ENCODE results near the gene LRSAM1. TPM values are rescaled to one million over a fixed set of nuclear protein-coding genes. Genes with fewer than 3 reads are reported as not detected.

The LRSAM1 gene
- total RNA-seq, 2 experiments from 2014 or later = 20.8 to 32.2 TPM

DNA sequence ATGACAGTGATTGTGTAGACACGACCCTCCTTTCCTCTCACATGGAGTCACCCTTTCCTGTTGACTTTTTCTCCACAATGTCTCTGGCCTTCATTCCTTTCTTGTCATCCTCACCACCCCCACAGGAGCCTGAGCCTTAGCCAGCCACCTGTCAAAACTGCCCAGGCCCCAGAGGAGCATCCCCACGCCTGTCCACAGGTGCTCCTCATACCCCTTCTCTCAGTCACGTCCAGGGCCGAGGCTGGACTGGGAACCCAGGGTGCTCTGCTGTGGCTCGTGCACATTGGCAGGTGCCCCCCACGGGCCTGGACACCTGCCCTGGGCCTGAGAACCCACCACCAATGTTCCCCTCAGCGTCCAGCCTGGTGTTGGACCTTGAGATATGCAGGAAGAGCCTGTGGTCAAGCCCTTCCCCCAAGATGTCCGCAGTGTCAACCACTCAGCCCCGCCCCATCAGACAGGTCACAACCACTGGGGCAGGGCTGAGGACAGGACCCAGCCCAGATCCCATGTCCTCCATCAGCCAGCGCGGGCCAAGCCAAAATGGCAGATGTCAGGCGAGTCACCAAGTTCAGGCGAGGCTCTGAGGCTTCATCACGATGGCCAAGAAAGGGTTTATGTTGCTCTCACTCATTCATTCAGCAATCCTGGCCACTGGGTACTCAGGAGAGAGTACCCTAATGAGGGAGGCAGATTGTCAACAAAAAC lies 95.0 kb downstream of the LRSAM1 start:
- H3K79me2 ChIP-seq (ENCODE audit: insufficient read depth, low read depth, low read length) = no peaks in the 10 kb centered on the region
- no peak overlapping the region for H3K4me3 ChIP-seq (ENCODE audit: low read depth, low read length, poor library complexity, severe bottlenecking)
- no peaks in the 10 kb centered on the region for H3K36me3 ChIP-seq (ENCODE audit: insufficient read depth, low read length)
- no peaks in the 10 kb centered on the region for H3K4me1 ChIP-seq (ENCODE audit: insufficient read depth, low read length, poor library complexity, severe bottlenecking)
- H3K4me2 ChIP-seq (ENCODE audit: low read length) = no peak overlapping the region
- intact Hi-C loops (cut with micrococcal nuclease; ENCODE audit: unreplicated experiment) = no loop called here
- CTCF ChIA-PET (ENCODE audit: unreplicated experiment) = no interaction called here
- no peaks in the 10 kb centered on the region for H3K9me3 ChIP-seq (ENCODE audit: low read length)
- no TSS peak for BruUV-seq (replicated peaks)
- POLR2A ChIA-PET = no interaction called here
- TF ChIP-seq, protein P1, sequence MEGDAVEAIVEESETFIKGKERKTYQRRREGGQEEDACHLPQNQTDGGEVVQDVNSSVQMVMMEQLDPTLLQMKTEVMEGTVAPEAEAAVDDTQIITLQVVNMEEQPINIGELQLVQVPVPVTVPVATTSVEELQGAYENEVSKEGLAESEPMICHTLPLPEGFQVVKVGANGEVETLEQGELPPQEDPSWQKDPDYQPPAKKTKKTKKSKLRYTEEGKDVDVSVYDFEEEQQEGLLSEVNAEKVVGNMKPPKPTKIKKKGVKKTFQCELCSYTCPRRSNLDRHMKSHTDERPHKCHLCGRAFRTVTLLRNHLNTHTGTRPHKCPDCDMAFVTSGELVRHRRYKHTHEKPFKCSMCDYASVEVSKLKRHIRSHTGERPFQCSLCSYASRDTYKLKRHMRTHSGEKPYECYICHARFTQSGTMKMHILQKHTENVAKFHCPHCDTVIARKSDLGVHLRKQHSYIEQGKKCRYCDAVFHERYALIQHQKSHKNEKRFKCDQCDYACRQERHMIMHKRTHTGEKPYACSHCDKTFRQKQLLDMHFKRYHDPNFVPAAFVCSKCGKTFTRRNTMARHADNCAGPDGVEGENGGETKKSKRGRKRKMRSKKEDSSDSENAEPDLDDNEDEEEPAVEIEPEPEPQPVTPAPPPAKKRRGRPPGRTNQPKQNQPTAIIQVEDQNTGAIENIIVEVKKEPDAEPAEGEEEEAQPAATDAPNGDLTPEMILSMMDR (conservative IDR thresholded peaks at IDR 0.05; ENCODE audit: low read length) = no peak
- TF ChIP-seq EZH2phosphoT487 (IDR thresholded peaks at IDR 0.05; ENCODE audit: borderline replicate concordance, low read depth, low read length) = no peak
- no peak overlapping the region for H2AFZ ChIP-seq (ENCODE audit: low read length)
- DNase-seq (ENCODE audit: low spot score) = no peak
- H3K9me2 ChIP-seq (ENCODE audit: insufficient read depth, low read length) = no peaks in the 10 kb centered on the region
- H3K27ac ChIP-seq (ENCODE audit: low read depth, low read length, poor library complexity, severe bottlenecking) = no peak overlapping the region
- no peaks in the 10 kb centered on the region for H4K20me1 ChIP-seq (ENCODE audit: insufficient read depth, low read length)

- Histone ChIP-seq H4K20me1 (ENCODE audit: insufficient read depth, low read length) (no peaks in the 10 kb centered on the region), H3K36me3 (ENCODE audit: insufficient read depth, low read length) (no peaks in the 10 kb centered on the region), H3K9me2 (ENCODE audit: insufficient read depth, low read length) (no peaks in the 10 kb centered on the region), H3K4me2 (ENCODE audit: low read length) (no peak overlapping the region), H3K4me1 (ENCODE audit: insufficient read depth, low read length, poor library complexity, severe bottlenecking) (no peaks in the 10 kb centered on the region), H3K27ac (ENCODE audit: low read depth, low read length, poor library complexity, severe bottlenecking) (no peak overlapping the region), H3K79me2 (ENCODE audit: insufficient read depth, low read depth, low read length) (no peaks in the 10 kb centered on the region), H3K9me3 (ENCODE audit: low read length) (no peaks in the 10 kb centered on the region), H3K4me3 (ENCODE audit: low read depth, low read length, poor library complexity, severe bottlenecking) (no peak overlapping the region), H2AFZ (ENCODE audit: low read length) (no peak overlapping the region)
- BruUV-seq (replicated peaks) = no TSS peak
- no peak for TF ChIP-seq EZH2phosphoT487 (IDR thresholded peaks at IDR 0.05; ENCODE audit: borderline replicate concordance, low read depth, low read length)
- TF ChIP-seq, protein P1 (conservative IDR thresholded peaks at IDR 0.05; ENCODE audit: low read length) = no peak
- ChIA-PET CTCF (ENCODE audit: unreplicated experiment) (no interaction called here), POLR2A (interaction anchor here (0.6 kb wide), 1 partner anchor 205 kb away, joined by 3 read pairs; no protein-coding TSS in a partner anchor)
- no peak for DNase-seq (ENCODE audit: low spot score)
- intact Hi-C loops (cut with micrococcal nuclease; ENCODE audit: unreplicated experiment) = no loop called here
These were observed 97.1 kb downstream of the LRSAM1 start for GRCh38 chr9:127548352-127548881.

GRCh38 chr9:127549218-127549617 lies 97.9 kb downstream of the LRSAM1 start:
- intact Hi-C loops (cut with micrococcal nuclease; ENCODE audit: unreplicated experiment) = no loop called here
- no peak overlapping the region for H3K27ac ChIP-seq (ENCODE audit: low read depth, low read length, poor library complexity, severe bottlenecking)
- no peaks in the 10 kb centered on the region for H3K36me3 ChIP-seq (ENCODE audit: insufficient read depth, low read length)
- no peak overlapping the region for H2AFZ ChIP-seq (ENCODE audit: low read length)
- no peaks in the 10 kb centered on the region for H4K20me1 ChIP-seq (ENCODE audit: insufficient read depth, low read length)
- ChIA-PET CTCF (ENCODE audit: unreplicated experiment) (no interaction called here), POLR2A (no interaction called here)
- H3K4me1 ChIP-seq (ENCODE audit: insufficient read depth, low read length, poor library complexity, severe bottlenecking) = no peaks in the 10 kb centered on the region
- no peak for TF ChIP-seq EZH2phosphoT487 (IDR thresholded peaks at IDR 0.05; ENCODE audit: borderline replicate concordance, low read depth, low read length)
- TF ChIP-seq, protein P1 (conservative IDR thresholded peaks at IDR 0.05; ENCODE audit: low read length) = no peak
- H3K9me3 ChIP-seq (ENCODE audit: low read length) = no peaks in the 10 kb centered on the region
- H3K4me2 ChIP-seq (ENCODE audit: low read length) = no peak overlapping the region
- no peaks in the 10 kb centered on the region for H3K9me2 ChIP-seq (ENCODE audit: insufficient read depth, low read length)
- H3K79me2 ChIP-seq (ENCODE audit: insufficient read depth, low read depth, low read length) = no peaks in the 10 kb centered on the region
- no TSS peak for BruUV-seq (replicated peaks)
- H3K4me3 ChIP-seq (ENCODE audit: low read depth, low read length, poor library complexity, severe bottlenecking) = no peak overlapping the region
- no peak for DNase-seq (ENCODE audit: low spot score)
